ENCODE data around the gene ECE1. TPM values are rescaled to one million over a fixed set of nuclear protein-coding genes. Genes with fewer than 3 reads are reported as not detected.

The ECE1 gene
- total and polyA plus RNA-seq, 9 of the 15 experiments (the other 6 are each of a cell fraction or from before 2014, with no cell fraction given) = 0.56 to 34.8 (median 11.0) TPM

GRCh38 chr1:21176586-21177555, 113.4 kb downstream of the ECE1 start, which contains the start of gene EIF4G3 (continued):
- TF ChIP-seq HNRNPL (IDR thresholded peaks at IDR 0.05; ENCODE audit: low read depth, low read length) = no peak
- TF ChIP-seq COPS2 (conservative IDR thresholded peaks at IDR 0.05) = no peak
- no peak for TF ChIP-seq HDAC6 (IDR thresholded peaks at IDR 0.05; ENCODE audit: low read depth, low read length)
- no peak for TF ChIP-seq ZNF766 (CRISPR knock-in tag; conservative IDR thresholded peaks at IDR 0.05)
- no peak for TF ChIP-seq ZKSCAN1 (IDR thresholded peaks at IDR 0.05; ENCODE audit: low read depth, low read length)
- TF ChIP-seq SUPT5H (IDR thresholded peaks at IDR 0.05) = peak; percentile 83
- no peak for TF ChIP-seq MCM5 (IDR thresholded peaks at IDR 0.05; ENCODE audit: low read depth)
- no peak for TF ChIP-seq AFF1 (IDR thresholded peaks at IDR 0.05; ENCODE audit: low read depth in 1 of 2, partially characterized antibody in 2 of 2)
- peak; percentile 78; the same call in 1 of the 2 replicates for TF ChIP-seq ZSCAN29 (IDR thresholded peaks at IDR 0.05)
- TF ChIP-seq ARNT (IDR thresholded peaks at IDR 0.05) = peak; percentile 54 to 60; a peak in 2 of 4 replicates
- no peak for TF ChIP-seq NR1H2 (CRISPR knock-in tag; IDR thresholded peaks at IDR 0.05)
- no peak for TF ChIP-seq NFIX (CRISPR knock-in tag; IDR thresholded peaks at IDR 0.05; ENCODE audit: low read depth)
- no peak for TF ChIP-seq ZNF23 (CRISPR knock-in tag; IDR thresholded peaks at IDR 0.05)
- 0 out of 2 replicates have a peak, but pooled peaks have one; percentile 39 for TF ChIP-seq GABPB1 (CRISPR knock-in tag; IDR thresholded peaks at IDR 0.05)
- no peak; the same call in 1 of the 2 replicates for TF ChIP-seq RAD51 (IDR thresholded peaks at IDR 0.05; ENCODE audit: borderline replicate concordance, low read depth)
- TF ChIP-seq FOXJ2 (tag; IDR thresholded peaks at IDR 0.05) = no peak
- TF ChIP-seq, protein P1, sequence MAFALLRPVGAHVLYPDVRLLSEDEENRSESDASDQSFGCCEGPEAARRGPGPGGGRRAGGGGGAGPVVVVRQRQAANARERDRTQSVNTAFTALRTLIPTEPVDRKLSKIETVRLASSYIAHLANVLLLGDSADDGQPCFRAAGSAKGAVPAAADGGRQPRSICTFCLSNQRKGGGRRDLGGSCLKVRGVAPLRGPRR (CRISPR knock-in tag; IDR thresholded peaks at IDR 0.05) = no peak
- TF ChIP-seq TSC22D4 (tag; IDR thresholded peaks at IDR 0.05) = no peak
- TF ChIP-seq ZNF124 (CRISPR knock-in tag; IDR thresholded peaks at IDR 0.05) = no peak
- no peak for TF ChIP-seq HMGXB4 (CRISPR knock-in tag; IDR thresholded peaks at IDR 0.05)
- TF ChIP-seq ZNF263 (CRISPR knock-in tag; IDR thresholded peaks at IDR 0.05; ENCODE audit: borderline replicate concordance) = no peak
- TF ChIP-seq ZNF57 (CRISPR knock-in tag; IDR thresholded peaks at IDR 0.05) = no peak
- TF ChIP-seq POU5F1 (IDR thresholded peaks at IDR 0.05; ENCODE audit: borderline replicate concordance, low read depth, low read length, partially characterized antibody) = no peak
- no peak for TF ChIP-seq NFYB (IDR thresholded peaks at IDR 0.05; ENCODE audit: extremely low read depth, insufficient read length)
